HepG2 (cell line): ENCODE results near the gene SLC22A5. TPM values are rescaled to one million over a fixed set of nuclear protein-coding genes. Genes with fewer than 3 reads are reported as not detected.

Experiments
- ATAC-seq: fragments of 200-7000 bp; cut with Tn5 transposase; 3 replicates; pipeline ENCODE4 v1.9.1; 2020; ENCODE audit warnings: mild to moderate bottlenecking, moderate library complexity
- BruUV-seq: library from RNA; stranded (reverse); fragments of 400-500 nt; replicated peaks from 2 replicates; lab custom pipeline; 2021; lab: Mats Ljungman, UMichigan
- CTCF ChIA-PET: fragments of 300-600 bp; formaldehyde crosslinking; extraction: SDS; loops from one replicate; lab custom pipeline; 2021; ENCODE audit warnings: low total read pairs, inconsistent platforms, low intra/inter-chr PET ratio; lab: Yijun Ruan, JAX
- POLR2A ChIA-PET: fragments of 350-600 bp; sonication (Branson Sonifier 250); formaldehyde crosslinking; loops from one replicate; lab custom pipeline; 2020; ENCODE audit warnings: antibody characterized with exemption, inconsistent platforms; lab: Yijun Ruan, JAX
- DNase-seq: peaks from one replicate; pipeline ENCODE4 v3.0.0-alpha.2; 2015; ENCODE audit warnings: low spot score
- FAIRE-seq: peaks from 3 replicates; lab custom pipeline; 2011; peaks lifted over from hg19 to GRCh38; lab: Jason Lieb, UNC
- H2AFZ ChIP-seq: one replicate; pipeline ENCODE4 v1.6.1; 2011; ENCODE audit warnings: low read length, inconsistent platforms
- H3K27ac ChIP-seq: fragments of 300-600 bp; 3 replicates; pipeline ENCODE4 v1.8.0; 2011; ENCODE audit warnings: mixed run types, mild to moderate bottlenecking, mixed read lengths, low read length, inconsistent platforms; ENCODE audit not compliant: insufficient read depth; ENCODE audit errors: extremely low read length
- H3K27me3 ChIP-seq, 2 experiments: fragments of 200-600 bp in 1 of 2; 2 replicates in 1 of 2; 3 replicates in 1 of 2; pipeline versions ENCODE4 v1.6.0 to v1.8.0; 2011; ENCODE audit warnings: low read length in 2 of 2, mild to moderate bottlenecking in 2 of 2, moderate library complexity in 2 of 2, inconsistent platforms in 1 of 2; ENCODE audit not compliant: insufficient read depth in 2 of 2, control insufficient read depth in 1 of 2
- H3K36me3 ChIP-seq, 2 experiments: fragments of 200-600 bp in 1 of 2; replicated peaks in 1 of 2; 2 replicates in 1 of 2; 3 replicates in 1 of 2; pipeline versions ENCODE4 v1.5.1 to v1.8.0; 2011; ENCODE audit warnings: low read length in 2 of 2, inconsistent platforms in 1 of 2; ENCODE audit not compliant: insufficient read depth in 2 of 2, control insufficient read depth in 1 of 2
- H3K4me1 ChIP-seq: 2 replicates; pipeline ENCODE4 v1.5.1; 2012; ENCODE audit warnings: low read length, inconsistent platforms; ENCODE audit not compliant: insufficient read depth
- H3K4me2 ChIP-seq: 2 replicates; pipeline ENCODE4 v1.6.0; 2011; ENCODE audit warnings: low read depth, low read length, inconsistent platforms
- H3K4me3 ChIP-seq, 3 experiments: fragments of 200-600 bp in 1 of 3; sonication (generic), shearing (Covaris generic) in 1 of 3; replicated peaks in 1 of 3; 2 replicates each; pipeline ENCODE4 v1.5.1; 2011 to 2016; ENCODE audit warnings: low read length in 3 of 3, inconsistent platforms in 2 of 3, low read depth in 2 of 3, mild to moderate bottlenecking in 2 of 3, control low read depth in 1 of 3, mixed read lengths in 1 of 3; ENCODE audit not compliant: insufficient read depth in 1 of 3
- H3K79me2 ChIP-seq: one replicate; pipeline ENCODE4 v1.6.1; 2011; ENCODE audit warnings: low read length, inconsistent platforms; ENCODE audit not compliant: insufficient read depth
- H3K9ac ChIP-seq: 2 replicates; pipeline ENCODE4 v1.6.0; 2011; ENCODE audit warnings: mild to moderate bottlenecking, low read depth, low read length, inconsistent platforms; ENCODE audit not compliant: insufficient read depth
- H3K9me3 ChIP-seq: 2 replicates; pipeline ENCODE4 v1.5.1; 2012; ENCODE audit warnings: mild to moderate bottlenecking, low read length
- H4K20me1 ChIP-seq: 2 replicates; pipeline ENCODE4 v1.6.0; 2011; ENCODE audit warnings: inconsistent platforms, mild to moderate bottlenecking, low read length, moderate library complexity; ENCODE audit not compliant: insufficient read depth
- ATF7-NPFF ChIP-seq: sonication (generic); formaldehyde crosslinking; IDR thresholded peaks from 2 replicates; pipeline ENCODE4 v1.8.1; 2023; ENCODE audit warnings: mild to moderate bottlenecking, low read depth, missing genetic modification reagents, moderate library complexity
- GPN1 ChIP-seq: sonication (generic); formaldehyde crosslinking; IDR thresholded peaks from 2 replicates; pipeline ENCODE4 v1.5.1; 2020; ENCODE audit warnings: missing genetic modification reagents, borderline replicate concordance
- MED1 ChIP-seq: sonication (generic); formaldehyde crosslinking; IDR thresholded peaks from 2 replicates; pipeline ENCODE4 v1.4.0; 2020; ENCODE audit warnings: missing genetic modification reagents
- MYC ChIP-seq: sonication (generic); formaldehyde crosslinking; IDR thresholded peaks from 2 replicates; pipeline ENCODE4 v1.9.0; 2021; ENCODE audit warnings: missing genetic modification reagents, borderline replicate concordance
- PAF1 ChIP-seq: IDR thresholded peaks from 2 replicates; pipeline ENCODE4 v1.6.1; 2016; ENCODE audit warnings: missing genetic modification reagents, missing compliant biosample characterization
- PHF21A ChIP-seq: sonication (generic); formaldehyde crosslinking; IDR thresholded peaks from 2 replicates; pipeline ENCODE4 v1.5.0; 2020; ENCODE audit warnings: mild to moderate bottlenecking, missing genetic modification reagents
- SRSF4 ChIP-seq: fragments of 200-400 bp; formaldehyde crosslinking; IDR thresholded peaks from one replicate; pipeline ENCODE4 v1.6.1; 2018; ENCODE audit warnings: mild to moderate bottlenecking, low read depth, low read length, moderate library complexity; ENCODE audit not compliant: poor library complexity, severe bottlenecking
- TBX2 ChIP-seq: sonication (generic); formaldehyde crosslinking; IDR thresholded peaks from 2 replicates; pipeline ENCODE4 v1.5.0; 2020; ENCODE audit warnings: missing genetic modification reagents, mild to moderate bottlenecking, borderline replicate concordance
- ZFP36L1 ChIP-seq: sonication (generic); formaldehyde crosslinking; IDR thresholded peaks from 2 replicates; pipeline ENCODE4 v1.8.0; 2022; ENCODE audit warnings: mild to moderate bottlenecking, missing genetic modification reagents, moderate library complexity
- ZNF251 ChIP-seq: sonication (generic); formaldehyde crosslinking; IDR thresholded peaks from 2 replicates; pipeline ENCODE4 v1.9.0; 2021; ENCODE audit warnings: mild to moderate bottlenecking, missing genetic modification reagents
- ZNF292 ChIP-seq: sonication (generic); formaldehyde crosslinking; IDR thresholded peaks from 2 replicates; pipeline ENCODE4 v1.8.1; 2022; ENCODE audit warnings: mild to moderate bottlenecking, low read depth, missing genetic modification reagents, borderline replicate concordance
- ZNF460 ChIP-seq: sonication (generic); formaldehyde crosslinking; IDR thresholded peaks from 2 replicates; pipeline ENCODE4 v1.5.1; 2020; ENCODE audit warnings: missing genetic modification reagents, mild to moderate bottlenecking, borderline replicate concordance
- ZNF724P ChIP-seq: sonication (generic); formaldehyde crosslinking; IDR thresholded peaks from 2 replicates; pipeline ENCODE4 v1.8.0; 2022; ENCODE audit warnings: missing genetic modification reagents, borderline replicate concordance
- WGBS: methylation state at CpG from one replicate; pipeline ENCODE4 v1.1.6; 2017; ENCODE audit warnings: low lambda C conversion rate; 5-methylcytosine and 5-hydroxymethylcytosine counted together
- in situ Hi-C: cut with HindIII; loops from 2 replicates; pipeline ENCODE4 v1.10.0; 2017; ENCODE audit warnings: low pct_unique_long_range_greater_than_20kb; ENCODE audit not compliant: extremely low pct_ligation_motif_present
- intact Hi-C: fragments of 100-400 bp; cut with micrococcal nuclease; formaldehyde crosslinking; loops from one replicate; pipeline ENCODE4 v1.10.0; 2022; ENCODE audit not compliant: unreplicated experiment
- polyA plus RNA-seq, 8 experiments: library from polyadenylated mRNA; depleted of rRNA in 3 of 8; stranded (reverse) in 7 of 8; unstranded in 1 of 8; fragments of >200 nt; fragmentation: Illumina TruSeq in 4 of 8; extraction: Trizol in 4 of 8; gene quantifications; 2 replicates each; pipeline versions ENCODE4 v1.2.1 to v1.2.3, GENCODE V29; 2011 to 2016; ENCODE audit warnings: low read depth in 4 of 8, missing spikeins in 1 of 8, mixed read lengths in 1 of 8; ENCODE audit not compliant: insufficient read depth in 1 of 8
- total RNA-seq, 5 experiments: library from RNA; depleted of rRNA; stranded (reverse); fragments of >200 nt; fragmentation: Illumina TruSeq; extraction: Trizol; gene quantifications; 2 replicates each; pipeline ENCODE4 v1.2.3, GENCODE V29; 2016; ENCODE audit warnings: low read depth in 1 of 5
- TF ChIP-seq, protein P1 (sequence below): sonication (generic); formaldehyde crosslinking; conservative IDR thresholded peaks from 2 replicates; pipeline ENCODE4 v1.4.0; 2020; ENCODE audit warnings: missing genetic modification reagents
- TF ChIP-seq, protein P2 (sequence below): sonication (generic); formaldehyde crosslinking; IDR thresholded peaks from 2 replicates; pipeline ENCODE4 v1.4.0; 2020; ENCODE audit warnings: missing genetic modification reagents, low read depth, mild to moderate bottlenecking, borderline replicate concordance
- TF ChIP-seq, protein P3 (sequence below): IDR thresholded peaks from 2 replicates; pipeline ENCODE4 v1.6.1; 2016; ENCODE audit warnings: missing compliant biosample characterization, missing genetic modification reagents, borderline replicate concordance

Gene SLC22A5
- total and polyA plus RNA-seq, 2 of the 13 experiments (the other 11 are each of a cell fraction or from before 2014, with no cell fraction given): 7.1 to 15.1 TPM

DNA sequence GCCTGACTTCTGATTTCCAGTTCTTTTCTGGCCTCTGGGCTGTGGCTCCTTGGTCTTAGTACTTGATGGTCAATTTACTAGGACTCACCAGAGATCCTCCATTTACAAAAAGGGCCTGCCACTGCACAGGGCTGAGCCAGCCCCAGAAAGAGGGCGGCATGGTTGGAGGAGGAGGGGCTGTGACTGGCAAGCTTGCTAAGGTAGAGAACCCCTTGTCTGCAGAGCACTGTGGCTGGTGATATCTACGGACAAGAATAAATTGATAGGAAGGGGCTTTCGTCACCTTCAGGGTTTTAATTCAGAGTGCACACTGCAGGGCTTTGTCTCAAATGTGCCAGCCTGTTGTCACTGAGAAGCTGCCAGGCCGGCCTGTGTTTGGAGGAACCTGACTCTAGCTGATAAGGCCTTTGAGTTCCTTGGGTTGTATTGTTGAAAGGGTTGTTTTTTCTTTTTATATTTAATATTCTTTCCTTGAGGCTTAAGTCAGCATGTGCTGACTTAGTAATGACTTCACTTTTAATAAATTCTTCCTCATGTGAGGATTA, 15.1 kb downstream of the SLC22A5 start:
- Histone ChIP-seq H4K20me1 (no peaks in the 10 kb centered on the region), H3K27me3 (no peaks in the 10 kb centered on the region), H3K27ac (no peak overlapping the region), H3K36me3 (peaks cover 1 to 6% of the 10 kb centered on the region in 2 experiments; a peak in 3 of 5 replicates), H2AFZ (no peak overlapping the region), H3K4me3 (no peak overlapping the region), H3K9ac (no peak overlapping the region), H3K79me2 (no peaks in the 10 kb centered on the region), H3K4me1 (peaks cover 56% of the 10 kb centered on the region), H3K4me2 (no peak overlapping the region), H3K9me3 (no peaks in the 10 kb centered on the region)
- TF ChIP-seq MYC (CRISPR knock-in tag) (no peak), ZNF292 (no peak), SRSF4 (no peak), MED1 (CRISPR knock-in tag) (no peak), ZNF724P (no peak), PHF21A (CRISPR knock-in tag) (no peak), TBX2 (no peak), ATF7-NPFF (CRISPR knock-in tag) (no peak), ZNF460 (CRISPR knock-in tag) (no peak), PAF1 (CRISPR knock-in tag) (no peak), ZNF251 (CRISPR knock-in tag) (no peak), ZFP36L1 (CRISPR knock-in tag) (no peak), GPN1 (CRISPR knock-in tag) (no peak)
- TF ChIP-seq, protein P1, sequence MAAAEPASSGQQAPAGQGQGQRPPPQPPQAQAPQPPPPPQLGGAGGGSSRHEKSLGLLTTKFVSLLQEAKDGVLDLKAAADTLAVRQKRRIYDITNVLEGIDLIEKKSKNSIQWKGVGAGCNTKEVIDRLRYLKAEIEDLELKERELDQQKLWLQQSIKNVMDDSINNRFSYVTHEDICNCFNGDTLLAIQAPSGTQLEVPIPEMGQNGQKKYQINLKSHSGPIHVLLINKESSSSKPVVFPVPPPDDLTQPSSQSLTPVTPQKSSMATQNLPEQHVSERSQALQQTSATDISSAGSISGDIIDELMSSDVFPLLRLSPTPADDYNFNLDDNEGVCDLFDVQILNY (CRISPR knock-in tag): no peak
- TF ChIP-seq, protein P2, sequence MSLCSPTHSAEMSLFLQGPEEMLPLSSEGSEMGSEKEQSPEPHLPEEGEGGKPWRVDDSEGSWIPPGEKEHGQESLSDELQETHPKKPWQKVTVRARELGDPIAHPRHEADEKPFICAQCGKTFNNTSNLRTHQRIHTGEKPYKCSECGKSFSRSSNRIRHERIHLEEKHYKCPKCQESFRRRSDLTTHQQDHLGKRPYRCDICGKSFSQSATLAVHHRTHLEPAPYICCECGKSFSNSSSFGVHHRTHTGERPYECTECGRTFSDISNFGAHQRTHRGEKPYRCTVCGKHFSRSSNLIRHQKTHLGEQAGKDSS (CRISPR knock-in tag): no peak
- TF ChIP-seq, protein P3, sequence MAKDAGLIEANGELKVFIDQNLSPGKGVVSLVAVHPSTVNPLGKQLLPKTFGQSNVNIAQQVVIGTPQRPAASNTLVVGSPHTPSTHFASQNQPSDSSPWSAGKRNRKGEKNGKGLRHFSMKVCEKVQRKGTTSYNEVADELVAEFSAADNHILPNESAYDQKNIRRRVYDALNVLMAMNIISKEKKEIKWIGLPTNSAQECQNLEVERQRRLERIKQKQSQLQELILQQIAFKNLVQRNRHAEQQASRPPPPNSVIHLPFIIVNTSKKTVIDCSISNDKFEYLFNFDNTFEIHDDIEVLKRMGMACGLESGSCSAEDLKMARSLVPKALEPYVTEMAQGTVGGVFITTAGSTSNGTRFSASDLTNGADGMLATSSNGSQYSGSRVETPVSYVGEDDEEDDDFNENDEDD (CRISPR knock-in tag): no peak
- DNase-seq (no peak), FAIRE-seq (no peak), ATAC-seq (no peak)
- ChIA-PET CTCF (interaction anchor here (1.8 to 4.2 kb wide), 4 partner anchors 26 to 293 kb away, joined by 6 to 54 read pairs (median 16); no protein-coding TSS in a partner anchor), POLR2A (no interaction called here)
- WGBS: 95% methylated on average over 4 of the region's 4 CpGs
- BruUV-seq: no TSS peak
- in situ Hi-C loops: loop anchor here (10.0 to 25.0 kb wide), 2 partner anchors 110 to 278 kb away; partner anchors contain the start of genes IL13, IL4 and IRF1
- intact Hi-C loops: loop anchor here (5.0 kb wide), 1 partner anchor 293 kb away; no protein-coding TSS in a partner anchor
